ENCODE data around the gene FSD1L.

The FSD1L gene

DNA sequence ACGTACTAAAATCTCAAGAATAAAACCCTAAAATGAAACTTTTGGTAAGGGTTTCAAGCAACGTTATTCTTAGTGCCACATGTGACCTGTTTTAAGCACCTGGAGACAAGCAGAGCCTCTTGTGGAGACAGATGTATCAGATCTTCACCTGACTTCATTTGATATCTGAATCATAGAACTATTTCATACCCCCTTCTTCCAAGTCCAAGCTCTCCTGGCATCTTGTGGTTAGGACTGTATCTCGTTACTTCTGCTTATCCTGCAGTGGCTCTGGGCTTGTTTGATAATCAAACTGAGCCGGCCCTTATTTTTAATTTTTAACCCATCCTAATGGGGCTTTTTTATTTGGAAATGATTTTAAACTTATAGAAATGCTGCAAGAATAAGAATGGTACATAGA lies 11.1 kb upstream of the FSD1L start:
- DNase-seq, result no peak

DNA sequence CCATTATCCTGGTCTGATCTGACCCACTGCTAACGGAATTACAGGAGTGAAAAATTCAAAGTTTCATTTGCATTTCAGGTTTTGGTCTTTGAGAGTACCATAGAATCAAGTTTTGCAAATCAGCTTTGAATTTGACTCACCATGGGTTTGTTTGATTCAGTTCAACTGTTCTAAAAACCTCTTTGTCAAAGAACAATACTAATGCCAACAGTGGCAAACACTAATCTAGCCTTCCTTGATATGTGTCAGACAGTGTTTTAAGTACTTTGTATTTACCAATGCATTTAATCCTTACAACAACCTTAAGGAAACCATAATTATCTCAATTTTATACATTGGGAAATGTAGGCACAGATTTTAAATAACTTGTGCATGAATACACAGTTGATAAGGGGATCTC lies 10.1 kb upstream of the FSD1L start:
- no peak for DNase-seq

DNA sequence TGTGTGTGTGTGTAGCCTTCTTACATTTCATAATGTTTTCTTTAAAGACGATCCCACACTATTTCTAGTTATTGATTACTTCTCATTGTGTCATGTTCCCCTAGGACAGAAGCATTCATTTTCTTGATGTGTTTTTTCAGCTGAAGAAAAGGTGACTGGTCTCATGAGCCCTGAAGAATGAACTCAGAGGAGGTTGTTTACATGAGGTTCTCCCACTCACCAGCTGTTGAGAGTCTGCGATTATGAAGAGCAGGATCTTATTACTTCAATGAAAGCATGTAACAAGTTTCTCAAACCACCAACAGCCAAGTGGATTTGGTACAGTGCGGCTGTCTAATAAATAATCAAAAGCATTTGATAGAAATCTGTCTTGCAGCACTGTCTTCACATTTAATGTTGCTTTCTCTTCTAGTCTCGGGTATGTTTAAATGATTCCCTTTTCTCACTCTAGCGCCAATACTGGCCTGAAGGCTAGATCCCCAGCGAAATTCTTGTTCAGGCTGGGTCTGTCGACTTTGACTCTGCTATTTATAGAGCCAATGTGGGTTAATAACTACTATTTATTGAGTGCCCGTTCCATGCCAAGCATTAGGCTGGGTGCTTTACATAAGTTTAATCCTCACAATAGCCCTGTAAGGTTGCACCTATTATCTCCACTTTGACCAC lies 9.6 kb upstream of the FSD1L start:
- DNase-seq, result peak; percentile 94

DNA sequence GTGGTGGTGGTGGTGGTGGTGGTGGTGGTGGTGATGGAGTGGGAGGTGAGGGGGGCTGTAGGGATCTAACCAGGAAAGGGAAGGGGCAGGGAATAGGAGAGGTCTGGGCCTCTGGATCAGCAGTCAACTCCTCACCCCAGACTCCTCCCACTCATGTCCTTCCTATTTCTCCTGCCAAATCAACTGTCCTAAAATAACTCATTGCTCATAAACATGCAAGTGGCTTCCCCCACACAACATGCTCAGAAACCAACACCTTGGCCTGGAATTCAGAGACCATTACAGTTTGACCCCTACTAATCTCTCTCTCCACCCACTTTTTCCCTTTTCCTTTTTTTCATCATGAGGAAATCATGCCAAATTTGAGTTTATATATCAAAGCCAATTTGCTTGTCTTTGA lies 8.4 kb upstream of the FSD1L start:
- DNase-seq, result no peak

DNA sequence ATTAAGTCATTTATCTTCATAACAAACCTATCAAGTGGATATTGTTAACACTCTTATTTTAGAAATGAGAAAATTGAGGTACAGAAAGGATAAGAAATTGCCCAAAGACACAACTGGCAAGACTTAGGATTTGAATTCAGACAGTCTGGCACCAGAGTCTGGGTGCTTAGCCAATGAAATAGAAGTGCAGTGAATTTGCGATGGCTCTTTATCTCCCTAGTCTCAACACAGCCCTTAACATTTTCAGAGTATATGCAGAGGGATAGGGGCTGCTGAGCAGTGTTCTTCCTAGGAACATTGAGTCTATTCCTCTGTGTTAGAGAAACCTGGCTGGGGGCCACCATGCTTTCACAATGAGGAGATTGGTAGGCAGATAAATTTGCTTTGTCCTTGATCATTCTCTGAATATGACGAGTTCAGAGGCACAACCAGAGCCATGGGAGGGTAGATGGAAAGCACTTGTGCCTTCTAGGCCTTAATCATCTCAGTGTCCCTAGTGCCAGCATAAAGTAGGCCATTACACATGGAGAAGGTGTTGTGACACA lies 6.1 kb upstream of the FSD1L start:
- no peak for DNase-seq

DNA sequence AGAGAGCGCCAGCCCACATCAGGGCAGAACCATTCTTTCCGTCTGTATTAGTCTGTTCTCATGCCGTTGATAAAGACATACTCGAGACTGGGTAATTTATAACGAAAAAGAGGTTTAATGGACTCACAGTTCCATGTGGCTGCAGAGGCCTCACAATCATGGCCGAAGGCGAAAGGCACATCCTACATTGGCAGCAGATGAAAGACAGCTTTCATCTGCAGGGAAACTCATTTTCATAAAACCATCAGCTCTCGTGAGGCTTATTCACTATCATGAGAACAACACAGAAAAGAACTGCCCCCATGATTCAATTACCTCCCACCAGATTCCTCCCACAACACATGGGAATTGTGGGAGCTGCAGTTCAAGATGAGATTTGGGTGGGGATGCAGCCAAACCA lies 4.7 kb upstream of the FSD1L start:
- no peak for DNase-seq

DNA sequence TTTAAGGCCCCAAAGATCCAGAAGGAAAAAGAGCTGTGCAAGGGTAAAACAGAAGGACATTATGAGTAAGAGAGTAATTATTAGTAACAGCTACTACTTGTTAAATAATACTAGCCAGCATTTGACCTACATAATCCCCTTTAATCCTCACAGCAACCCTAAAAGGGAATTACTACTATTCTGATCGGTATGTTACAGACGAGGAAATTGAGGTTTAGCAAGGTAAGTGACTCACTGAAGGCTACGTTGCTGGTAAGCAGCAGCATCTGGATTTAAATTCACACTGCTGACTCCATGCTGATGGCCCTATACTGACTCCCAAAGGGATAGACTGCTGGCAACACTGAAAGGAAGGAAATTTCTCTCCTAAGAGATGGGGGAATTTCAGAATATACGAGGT lies 3.7 kb upstream of the FSD1L start:
- DNase-seq, result no peak

DNA sequence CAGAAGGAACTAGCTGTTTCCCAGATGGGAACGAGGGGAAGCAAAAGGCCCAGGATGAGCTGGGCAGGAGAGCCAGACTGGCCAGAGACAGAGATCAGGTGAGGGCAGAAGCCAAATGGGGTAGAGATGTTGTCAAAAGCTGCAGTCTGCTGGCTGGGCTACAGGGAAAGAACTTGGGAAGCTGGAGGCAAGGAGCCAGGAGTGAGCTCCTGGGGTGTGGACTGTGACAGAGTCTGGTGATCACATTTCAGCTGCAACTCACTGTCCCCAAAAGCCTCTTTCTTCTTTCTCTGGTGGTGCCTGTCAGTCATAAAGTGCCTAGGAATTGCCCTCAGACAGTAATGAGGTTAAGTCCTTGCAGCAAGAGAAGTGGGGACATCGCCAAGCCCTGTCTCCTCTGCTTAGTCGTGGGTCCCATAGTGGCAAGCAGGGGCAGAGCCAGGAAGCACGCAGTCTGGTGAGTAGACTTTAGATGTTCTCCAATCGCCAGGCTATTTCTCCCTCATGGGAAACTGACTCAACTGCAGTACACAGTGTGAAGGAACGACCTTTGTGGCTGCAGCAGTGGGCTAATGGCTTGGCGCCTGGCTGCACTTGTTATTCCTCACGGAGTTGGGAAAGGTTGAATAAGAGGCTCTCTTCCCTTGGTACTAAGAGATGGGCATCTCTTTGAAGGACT lies 2.5 kb upstream of the FSD1L start:
- no peak for DNase-seq

DNA sequence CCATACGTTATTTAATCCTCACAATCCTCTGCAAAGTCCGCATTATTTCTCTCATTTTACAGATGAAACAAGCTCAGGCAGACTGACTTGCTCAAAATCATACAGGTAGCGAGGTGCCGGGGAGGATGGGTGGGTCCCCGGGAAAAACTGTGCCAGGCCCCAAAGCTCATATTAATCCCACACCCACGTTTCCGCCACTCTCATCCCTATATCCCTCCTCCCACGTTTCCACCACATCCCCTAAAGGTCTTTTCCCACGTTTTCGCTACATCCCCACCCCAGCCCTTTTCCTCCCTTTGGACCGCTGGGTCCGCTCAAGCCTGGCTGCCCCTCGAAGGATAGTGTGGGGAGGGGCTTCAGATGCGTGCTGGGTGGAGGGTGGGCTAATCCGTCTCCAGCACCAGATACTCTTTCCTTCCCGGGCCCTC lies 434 bp upstream of the FSD1L start:
- DNase-seq, result peak; percentile 76

DNA sequence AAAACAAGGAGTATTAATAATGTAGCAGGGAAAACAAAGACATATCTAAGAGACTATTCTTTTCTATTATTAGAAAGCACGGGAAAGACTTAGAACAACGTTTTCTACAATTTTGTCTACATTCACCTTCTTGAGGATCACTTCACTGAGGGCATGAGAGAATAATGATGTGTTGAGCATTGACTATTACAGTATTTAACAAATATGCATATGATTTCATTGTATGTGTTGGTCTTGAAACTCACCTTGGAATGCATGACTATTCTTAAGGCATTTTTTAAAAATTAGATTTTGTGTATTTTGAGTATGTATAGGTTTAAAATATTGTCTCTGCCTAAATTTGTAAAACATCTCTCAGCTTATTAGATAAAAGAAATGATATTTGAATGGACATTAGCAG lies 1.2 kb downstream of the FSD1L start:
- no peak for DNase-seq

DNA sequence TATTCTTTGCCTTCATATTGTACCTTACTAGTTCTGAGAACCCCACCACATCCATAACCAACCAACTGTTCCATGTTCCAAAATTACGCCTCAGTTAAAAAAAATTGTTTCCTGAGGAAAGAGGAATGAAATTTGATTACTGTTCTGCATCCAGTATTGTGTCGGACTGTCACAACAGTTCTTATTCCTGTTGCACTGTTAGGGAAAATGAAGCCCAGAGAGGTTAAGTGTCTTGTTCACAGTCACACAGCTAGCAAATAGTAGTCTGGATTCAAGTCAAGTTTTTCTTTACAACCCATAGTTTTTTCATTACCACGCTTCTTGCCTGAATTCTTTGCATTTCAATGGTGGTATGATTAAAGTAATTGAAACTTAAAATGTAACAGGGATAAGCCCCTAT lies 4.4 kb downstream of the FSD1L start:
- DNase-seq, result no peak

DNA sequence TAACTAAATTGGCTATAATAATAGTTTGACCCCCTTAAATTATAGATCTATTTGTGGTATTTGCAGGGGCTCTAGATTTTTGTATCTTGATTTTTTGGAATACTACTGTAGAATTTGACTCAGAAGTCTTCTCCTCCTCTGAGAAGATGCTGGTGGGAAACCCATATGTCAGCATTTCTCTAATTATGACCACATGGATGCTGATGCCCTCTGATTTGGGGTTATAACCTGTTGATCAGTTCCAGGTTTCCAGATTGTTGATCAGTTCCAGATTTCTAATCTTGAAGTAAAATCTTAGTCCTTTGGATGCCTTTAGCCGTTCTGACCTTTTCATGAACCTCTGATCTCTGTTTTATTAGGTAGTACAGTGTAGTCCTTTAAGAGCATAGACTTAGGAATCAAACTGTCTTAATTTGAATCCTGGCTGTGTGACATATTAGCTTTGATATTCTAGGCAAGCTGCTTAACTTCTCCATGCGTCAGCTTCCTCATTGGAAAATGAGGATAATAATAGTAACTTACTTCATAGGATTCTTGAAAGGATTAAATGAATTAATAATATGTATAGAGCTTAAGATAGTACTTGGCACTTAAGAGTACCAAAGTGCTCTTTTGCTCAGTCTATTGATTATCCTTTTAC lies 8.1 kb downstream of the FSD1L start:
- no peak for DNase-seq

DNA sequence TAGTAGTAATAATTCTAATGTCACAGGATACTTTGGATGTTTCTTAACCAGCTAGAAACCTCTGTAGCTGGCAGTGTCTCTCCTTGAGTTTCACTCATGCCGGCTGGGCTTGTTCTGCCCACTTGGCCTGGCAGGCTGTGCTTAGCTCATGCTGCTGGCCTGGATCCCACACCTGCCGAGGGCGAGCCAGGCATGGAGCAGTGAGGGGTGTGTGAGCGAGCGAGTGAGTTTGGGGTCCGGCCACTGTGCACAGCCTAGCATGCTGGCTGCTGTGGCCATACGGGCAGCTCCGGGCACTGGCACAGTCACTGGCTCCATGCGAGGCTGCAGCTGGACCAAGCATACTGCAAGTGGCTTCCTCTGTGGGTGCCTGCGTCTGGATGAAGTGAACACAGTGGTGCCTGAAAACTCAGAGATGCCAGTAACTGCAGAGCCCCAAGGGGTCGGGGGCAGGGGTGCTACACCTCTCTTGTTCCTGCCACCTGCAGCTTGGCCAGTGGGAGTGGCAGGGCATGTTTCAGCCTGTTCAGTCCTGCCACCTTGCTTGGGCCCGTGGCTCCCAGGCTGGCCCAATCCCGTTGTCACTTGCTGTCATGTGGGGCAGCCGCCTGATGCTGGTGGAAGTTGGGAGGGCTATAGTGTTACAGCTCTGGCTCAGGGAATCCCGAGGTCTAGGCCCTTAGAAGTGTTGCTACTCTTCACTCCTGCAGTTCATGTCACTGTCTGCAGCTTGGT lies 9.9 kb downstream of the FSD1L start:
- DNase-seq, result no peak

DNA sequence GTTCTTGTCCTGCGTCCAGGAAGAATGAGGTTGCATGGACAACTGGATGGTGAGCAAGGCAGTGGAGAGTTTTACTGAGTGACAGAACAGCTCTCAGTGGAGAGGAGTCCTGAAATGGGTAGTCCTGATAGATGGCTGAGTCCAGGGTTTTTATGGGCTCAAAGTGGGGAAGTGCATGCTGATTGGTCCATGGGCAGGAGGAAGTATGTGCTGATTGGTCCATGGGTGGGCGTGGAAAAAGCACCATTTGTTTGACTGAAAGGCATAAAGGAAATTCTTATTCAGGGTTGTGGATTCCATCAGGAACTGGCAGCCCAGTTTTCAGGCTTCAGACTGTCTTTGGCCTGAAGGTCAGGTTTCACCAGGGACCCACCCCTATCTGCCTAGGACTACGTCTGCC lies 10.6 kb downstream of the FSD1L start:
- DNase-seq, result no peak

DNA sequence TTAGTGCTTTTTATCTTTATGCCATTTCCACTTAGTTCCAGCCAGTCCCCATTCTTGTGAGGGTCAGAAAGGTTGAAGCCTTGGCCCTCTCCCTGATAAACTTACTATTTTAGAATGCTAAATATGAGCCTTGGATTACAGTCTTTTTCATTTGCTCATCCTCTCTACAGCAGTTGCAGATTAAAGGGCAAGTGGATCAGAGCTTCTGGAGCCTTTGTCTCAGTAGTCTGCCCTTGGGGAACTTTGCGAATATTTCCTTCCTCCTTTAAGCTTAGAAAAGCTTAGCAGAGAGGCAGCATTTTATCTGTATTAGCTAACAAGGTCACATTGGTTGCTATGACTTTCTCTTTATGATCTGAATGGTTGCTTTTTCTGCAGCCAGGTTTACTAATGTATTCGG lies 11.5 kb downstream of the FSD1L start:
- no peak for DNase-seq

DNA sequence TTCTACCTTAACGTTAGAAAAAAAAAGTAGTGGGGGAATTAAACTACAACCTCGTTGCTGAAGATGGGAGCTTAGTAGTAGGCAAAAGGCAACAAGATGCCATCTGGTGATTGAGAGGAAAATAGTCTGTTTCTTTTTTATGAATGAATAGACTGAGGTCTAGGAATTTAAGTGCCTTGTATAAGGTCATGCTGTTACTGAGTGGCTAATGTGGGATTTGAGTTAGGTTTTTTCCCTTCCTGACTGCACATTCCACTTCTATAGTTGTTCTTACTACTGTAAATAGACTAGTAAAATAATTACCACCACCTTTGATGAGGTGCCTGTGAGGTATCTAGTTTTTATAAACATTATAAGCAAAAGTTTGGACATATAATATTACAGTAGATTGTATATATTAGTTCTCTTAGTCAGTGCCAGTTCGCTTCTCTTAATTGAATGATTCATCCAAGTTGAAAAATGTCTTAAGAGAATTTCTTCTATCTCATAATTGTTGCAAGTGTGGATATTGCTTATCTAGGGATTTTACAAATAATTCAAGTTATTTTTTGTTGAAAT lies 19.1 kb downstream of the FSD1L start:
- DNase-seq, result peak; percentile 27

DNA sequence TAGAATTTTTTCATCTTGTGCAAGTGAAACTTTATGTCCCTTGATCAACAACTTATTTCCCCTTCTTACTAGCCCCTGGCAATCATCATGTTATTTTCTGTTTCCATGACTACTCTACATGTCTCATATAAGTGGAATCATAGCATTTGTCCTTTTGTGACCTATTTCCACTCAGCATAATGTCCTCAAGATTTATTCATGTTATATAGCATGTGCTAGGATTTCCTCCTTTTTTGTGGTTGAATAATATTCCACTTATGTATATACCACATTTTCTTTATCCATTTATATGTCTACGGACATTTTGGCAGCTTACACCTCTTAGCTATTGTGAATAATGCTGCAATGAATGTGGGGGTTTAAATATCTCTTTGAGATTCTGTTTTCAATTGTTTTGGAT lies 21.0 kb downstream of the FSD1L start:
- no peak for DNase-seq

DNA sequence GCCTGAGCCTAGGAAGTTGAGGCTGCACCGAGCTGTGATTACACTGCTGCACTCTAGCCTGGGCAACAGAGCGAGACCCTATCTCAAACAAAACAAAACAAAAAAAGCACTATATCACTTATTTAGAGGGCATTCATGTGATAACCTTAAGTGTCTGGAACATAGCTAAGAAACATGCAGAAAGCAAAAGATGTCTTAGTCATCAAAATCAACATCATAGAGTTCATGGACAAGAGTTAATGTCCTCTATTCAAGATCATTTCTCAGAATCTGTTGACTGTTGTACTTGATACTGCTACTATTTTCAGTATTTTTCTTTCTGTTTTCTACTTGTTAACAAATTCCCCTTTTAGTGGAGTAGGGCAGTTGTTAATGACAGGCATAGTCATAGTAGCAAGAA lies 25.4 kb downstream of the FSD1L start:
- no peak for DNase-seq

DNA sequence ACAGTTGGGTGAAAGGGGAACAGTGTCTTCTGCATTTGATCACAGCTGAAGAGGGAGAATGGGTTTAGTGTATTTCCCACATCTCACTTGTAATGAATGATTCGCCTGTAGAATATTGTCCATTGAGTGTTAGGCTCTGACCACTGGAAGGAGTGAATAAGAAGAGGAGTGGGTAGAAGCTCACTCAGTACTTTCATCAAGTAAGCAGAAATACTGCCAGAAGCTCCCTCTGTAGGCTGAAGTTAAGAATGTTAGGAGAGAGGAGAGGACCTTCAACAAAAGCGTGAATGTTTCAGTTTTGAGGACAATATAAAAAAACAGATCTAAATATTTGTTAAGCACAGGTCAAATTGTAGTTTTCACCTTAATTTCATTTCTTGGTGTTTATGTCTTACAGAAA lies 27.5 kb downstream of the FSD1L start:
- peak; percentile 17 for DNase-seq

DNA sequence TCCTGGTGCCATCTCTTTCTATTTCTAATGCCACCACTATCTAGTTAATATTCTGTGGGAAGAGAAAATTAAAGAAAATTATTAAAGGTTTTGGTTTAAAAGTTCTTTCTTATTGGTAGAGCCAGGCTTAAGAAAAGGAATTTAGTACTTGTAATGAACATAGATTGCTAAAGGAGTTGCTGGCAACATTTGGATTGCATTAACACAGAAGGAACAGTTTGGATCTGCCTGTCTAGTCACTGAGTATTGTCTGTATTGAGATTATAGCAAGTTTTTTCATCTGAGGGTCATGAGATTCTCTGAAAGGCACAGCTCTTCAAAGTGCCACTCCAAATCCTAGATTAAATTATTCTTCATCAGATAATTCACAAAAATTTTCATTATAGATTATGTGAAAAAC lies 32.0 kb downstream of the FSD1L start:
- DNase-seq, result no peak

DNA sequence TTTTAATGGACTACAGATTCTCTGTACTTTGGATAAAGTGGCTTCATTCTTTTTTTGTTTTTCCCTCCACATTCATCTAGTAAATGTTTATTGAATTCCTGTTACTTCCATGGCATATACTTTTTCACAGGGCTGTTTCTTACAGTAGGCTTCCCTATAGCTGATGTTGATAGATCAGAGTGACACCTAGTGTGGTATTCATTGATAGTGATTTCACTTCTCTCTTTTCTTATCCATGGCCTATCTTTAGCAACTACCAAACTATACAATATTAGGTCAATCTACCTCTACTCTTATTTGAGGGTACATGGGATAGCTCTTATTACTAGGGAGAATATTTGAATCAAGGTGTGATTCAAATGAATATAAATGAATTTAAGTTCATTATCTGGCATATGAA lies 35.8 kb downstream of the FSD1L start:
- no peak for DNase-seq

DNA sequence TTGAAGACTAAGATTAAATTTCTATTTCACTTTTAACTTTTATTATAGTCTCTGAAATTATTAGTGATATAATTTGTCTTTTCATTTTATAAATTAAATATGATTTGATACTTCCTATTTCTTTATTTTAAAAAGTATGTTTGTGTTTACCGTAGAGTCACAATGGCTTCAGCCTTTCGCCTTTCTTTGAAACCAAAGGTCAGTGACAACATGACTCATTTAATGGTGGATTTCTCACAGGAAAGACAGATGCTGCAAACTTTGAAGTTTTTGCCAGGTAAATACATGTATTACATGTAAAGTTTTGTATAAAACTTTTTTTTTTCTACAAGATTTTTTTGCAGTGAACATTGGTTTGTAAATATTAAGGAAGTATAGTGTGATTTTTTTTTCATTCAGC lies 36.4 kb downstream of the FSD1L start:
- DNase-seq, result no peak

DNA sequence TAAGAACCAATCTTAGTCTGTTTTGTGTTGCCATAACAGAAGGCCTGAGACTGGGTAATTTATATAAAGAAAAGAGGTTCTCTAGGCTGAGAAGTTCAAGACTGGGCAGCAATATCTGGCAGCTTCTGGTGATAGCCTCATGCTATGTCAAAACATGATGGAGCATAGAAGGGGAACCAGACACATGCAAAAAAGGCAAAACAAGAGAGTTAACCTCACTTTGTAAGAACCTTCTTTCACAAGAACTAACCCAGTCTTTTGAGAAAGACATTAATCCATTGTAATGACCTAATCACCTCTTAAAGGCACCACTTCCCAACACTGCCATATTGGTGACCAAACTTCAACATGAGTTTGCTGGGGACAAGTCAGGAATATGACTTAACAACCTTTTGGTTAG lies 37.3 kb downstream of the FSD1L start:
- DNase-seq, result no peak
